ENCODE data around the gene MRPS34. TPM values are rescaled to one million over a fixed set of nuclear protein-coding genes. Genes with fewer than 3 reads are reported as not detected.

The MRPS34 gene
- total and polyA plus RNA-seq, 8 donors = 21.1 to 204 (median 103) TPM

DNA sequence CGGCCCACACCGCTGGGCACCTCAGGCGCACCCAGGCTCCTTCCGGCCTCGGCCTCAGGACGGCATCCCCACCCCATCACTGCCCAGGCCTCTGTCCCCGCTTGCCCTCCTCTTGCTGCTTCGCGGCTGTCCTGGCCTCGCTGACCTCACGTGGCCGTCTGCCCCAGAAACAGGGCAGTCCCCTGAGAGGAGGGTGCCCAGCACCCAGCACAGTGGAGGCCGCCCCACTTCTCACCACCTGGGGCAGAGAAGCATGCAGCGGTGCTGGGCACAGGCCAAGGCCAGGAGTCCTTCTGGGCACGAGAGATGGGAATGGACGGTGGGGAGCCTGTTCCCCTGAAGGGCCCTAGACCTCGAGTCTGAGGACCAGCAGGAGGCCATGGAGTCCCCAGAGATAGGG is 44.8 kb upstream of the MRPS34 start:
- Histone ChIP-seq H3K9me3 (no peaks in the 10 kb centered on the region), H3K36me3 (peaks cover 29 to 93% (median 91%) of the 10 kb centered on the region in 4 donors), H3K4me1 (peaks cover 0 to 8% (median 6%) of the 10 kb centered on the region in 4 donors), H3K4me3 (no peak overlapping the region), H3K27ac (no peak overlapping the region), H3K27me3 (no peaks in the 10 kb centered on the region)
- 91 to 95% (median 92%) methylated on average over 14 to 17 of the region's 17 CpGs for WGBS, 5 donors
- TF ChIP-seq EP300 (IDR thresholded peaks at IDR 0.05) (no peak), POLR2AphosphoS5 (IDR thresholded peaks at IDR 0.05) (no peak), POLR2A (IDR thresholded peaks at IDR 0.05) (no peak)
- TF ChIP-seq, protein P1, sequence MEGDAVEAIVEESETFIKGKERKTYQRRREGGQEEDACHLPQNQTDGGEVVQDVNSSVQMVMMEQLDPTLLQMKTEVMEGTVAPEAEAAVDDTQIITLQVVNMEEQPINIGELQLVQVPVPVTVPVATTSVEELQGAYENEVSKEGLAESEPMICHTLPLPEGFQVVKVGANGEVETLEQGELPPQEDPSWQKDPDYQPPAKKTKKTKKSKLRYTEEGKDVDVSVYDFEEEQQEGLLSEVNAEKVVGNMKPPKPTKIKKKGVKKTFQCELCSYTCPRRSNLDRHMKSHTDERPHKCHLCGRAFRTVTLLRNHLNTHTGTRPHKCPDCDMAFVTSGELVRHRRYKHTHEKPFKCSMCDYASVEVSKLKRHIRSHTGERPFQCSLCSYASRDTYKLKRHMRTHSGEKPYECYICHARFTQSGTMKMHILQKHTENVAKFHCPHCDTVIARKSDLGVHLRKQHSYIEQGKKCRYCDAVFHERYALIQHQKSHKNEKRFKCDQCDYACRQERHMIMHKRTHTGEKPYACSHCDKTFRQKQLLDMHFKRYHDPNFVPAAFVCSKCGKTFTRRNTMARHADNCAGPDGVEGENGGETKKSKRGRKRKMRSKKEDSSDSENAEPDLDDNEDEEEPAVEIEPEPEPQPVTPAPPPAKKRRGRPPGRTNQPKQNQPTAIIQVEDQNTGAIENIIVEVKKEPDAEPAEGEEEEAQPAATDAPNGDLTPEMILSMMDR (IDR thresholded peaks at IDR 0.05) = no peak
- DNase-seq = no peak
- intact Hi-C loops (cut with DNase I; ENCODE audit: low total_unique reads) = no loop called here

DNA sequence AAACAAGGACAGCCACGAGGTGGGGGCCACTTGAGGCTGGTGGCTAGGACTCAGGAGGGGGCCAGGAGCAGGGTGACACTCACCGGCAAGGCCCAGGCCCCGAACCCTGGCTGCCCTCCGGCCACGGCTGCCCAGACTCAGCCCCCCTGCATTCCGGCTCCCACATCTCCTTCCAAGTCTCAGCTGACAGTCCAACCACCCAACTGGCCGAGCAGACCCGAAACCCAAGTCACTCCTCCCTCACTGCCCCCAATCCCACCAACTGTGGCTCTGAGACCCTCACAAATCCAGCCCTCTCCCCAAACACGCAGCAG is 44.3 kb upstream of the MRPS34 start:
- no peak for DNase-seq
- TF ChIP-seq EP300 (IDR thresholded peaks at IDR 0.05) (no peak), POLR2A (IDR thresholded peaks at IDR 0.05) (no peak), POLR2AphosphoS5 (IDR thresholded peaks at IDR 0.05) (no peak)
- TF ChIP-seq, protein P1 (IDR thresholded peaks at IDR 0.05) = no peak
- H3K4me1 ChIP-seq = peaks cover 0 to 12% (median 10%) of the 10 kb centered on the region in 4 donors
- intact Hi-C loops (cut with DNase I; ENCODE audit: low total_unique reads) = no loop called here
- WGBS, 5 donors = 80 to 97% (median 93%) methylated on average over 6 to 9 of the region's 9 CpGs
- no peak overlapping the region for H3K4me3 ChIP-seq
- no peak overlapping the region for H3K27ac ChIP-seq
- no peaks in the 10 kb centered on the region for H3K27me3 ChIP-seq
- H3K36me3 ChIP-seq = peaks cover 29 to 88% (median 87%) of the 10 kb centered on the region in 4 donors
- no peaks in the 10 kb centered on the region for H3K9me3 ChIP-seq

DNA sequence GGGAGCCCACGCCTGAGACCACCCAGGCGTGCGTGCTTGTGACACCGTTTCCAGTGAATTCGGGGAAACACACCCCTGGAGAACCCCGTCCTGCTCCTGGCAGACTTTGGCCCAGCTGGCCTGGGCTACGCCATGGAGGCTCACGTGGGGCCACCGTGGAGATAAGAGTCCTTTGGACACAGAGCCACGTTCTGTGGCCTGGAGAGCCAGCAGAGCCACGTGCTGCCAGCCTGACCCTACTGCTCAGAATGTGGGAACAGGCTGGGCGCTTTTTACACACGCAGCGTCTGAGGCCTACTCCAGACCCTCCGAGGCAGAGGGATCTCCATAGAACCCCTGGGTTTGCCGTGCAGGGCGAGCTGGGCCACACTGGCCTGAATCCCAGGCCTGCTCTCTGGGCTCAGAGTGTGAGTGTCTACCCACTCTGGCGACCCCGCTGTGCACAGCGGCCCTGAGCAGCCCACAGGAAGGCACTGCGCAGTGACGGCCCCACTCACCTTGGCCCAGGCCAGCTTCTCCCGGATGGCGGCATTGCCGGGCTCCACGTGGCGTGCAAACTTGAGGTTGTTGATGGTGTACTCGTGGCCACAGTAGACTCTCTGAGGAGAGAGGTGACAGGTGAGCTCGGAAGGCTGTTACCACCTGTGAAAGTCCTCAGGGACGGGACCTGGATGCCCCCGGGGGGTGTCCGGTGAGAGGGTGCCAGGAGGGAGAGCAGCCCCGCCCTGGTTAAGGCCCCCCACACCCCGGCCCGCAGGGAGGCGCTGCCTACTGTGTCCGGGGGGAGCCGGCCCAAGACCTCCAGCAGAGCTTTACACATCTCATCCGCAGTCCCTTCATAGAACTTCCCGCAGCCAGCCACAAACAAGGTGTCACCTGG is 43.7 kb upstream of the MRPS34 start:
- H3K27me3 ChIP-seq = no peaks in the 10 kb centered on the region
- H3K4me3 ChIP-seq = no peak overlapping the region
- no peaks in the 10 kb centered on the region for H3K9me3 ChIP-seq
- WGBS, 5 donors = 83 to 96% (median 90%) methylated on average over 17 to 40 of the region's 40 CpGs
- no peak for DNase-seq
- H3K4me1 ChIP-seq = peaks cover 0 to 15% (median 11%) of the 10 kb centered on the region in 4 donors
- H3K36me3 ChIP-seq = peaks cover 29 to 82% (median 81%) of the 10 kb centered on the region in 4 donors
- TF ChIP-seq EP300 (IDR thresholded peaks at IDR 0.05) (no peak), POLR2AphosphoS5 (IDR thresholded peaks at IDR 0.05) (no peak), POLR2A (IDR thresholded peaks at IDR 0.05) (no peak)
- TF ChIP-seq, protein P1 (IDR thresholded peaks at IDR 0.05) = no peak
- no peak overlapping the region for H3K27ac ChIP-seq
- intact Hi-C loops (cut with DNase I; ENCODE audit: low total_unique reads) = no loop called here

DNA sequence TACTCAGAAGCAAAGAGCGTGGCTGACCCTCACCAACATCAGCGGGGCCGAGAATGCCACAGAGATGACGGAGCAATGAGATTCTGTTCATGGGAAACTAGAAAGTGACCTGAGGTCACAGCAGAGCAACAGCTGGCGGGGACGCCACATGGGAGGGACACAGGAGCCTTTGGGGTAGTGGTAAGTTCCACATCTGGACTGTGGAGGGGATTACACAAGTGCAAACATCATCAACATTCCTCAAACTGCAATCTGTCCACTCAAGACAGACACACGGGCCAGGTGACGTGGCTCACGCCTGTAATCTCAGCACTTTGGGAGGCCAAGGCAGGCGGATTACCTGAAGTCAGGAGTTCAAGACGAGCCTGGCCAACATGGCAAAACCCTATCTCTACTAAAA is 42.5 kb upstream of the MRPS34 start:
- intact Hi-C loops (cut with DNase I; ENCODE audit: low total_unique reads) = no loop called here
- Histone ChIP-seq H3K4me3 (no peak overlapping the region), H3K4me1 (peaks cover 0 to 12% (median 11%) of the 10 kb centered on the region in 4 donors), H3K27me3 (no peaks in the 10 kb centered on the region), H3K27ac (no peak overlapping the region), H3K9me3 (no peaks in the 10 kb centered on the region), H3K36me3 (peaks cover 18 to 80% (median 75%) of the 10 kb centered on the region in 4 donors)
- WGBS, 5 donors = 84 to 93% (median 88%) methylated on average over 11 of the region's 11 CpGs
- TF ChIP-seq POLR2A (IDR thresholded peaks at IDR 0.05) (no peak), EP300 (IDR thresholded peaks at IDR 0.05) (no peak), POLR2AphosphoS5 (IDR thresholded peaks at IDR 0.05) (no peak)
- TF ChIP-seq, protein P1 (IDR thresholded peaks at IDR 0.05) = no peak
- no peak for DNase-seq

Measured in stomach (tissue), 9 donors.